ENCODE data around the gene ARHGEF2.
"Not testable (repeated sequence)": the region's sequence is repeated elsewhere in the genome, so short reads cannot be mapped to it uniquely, and the experiment has no call there.

Gene ARHGEF2

DNA sequence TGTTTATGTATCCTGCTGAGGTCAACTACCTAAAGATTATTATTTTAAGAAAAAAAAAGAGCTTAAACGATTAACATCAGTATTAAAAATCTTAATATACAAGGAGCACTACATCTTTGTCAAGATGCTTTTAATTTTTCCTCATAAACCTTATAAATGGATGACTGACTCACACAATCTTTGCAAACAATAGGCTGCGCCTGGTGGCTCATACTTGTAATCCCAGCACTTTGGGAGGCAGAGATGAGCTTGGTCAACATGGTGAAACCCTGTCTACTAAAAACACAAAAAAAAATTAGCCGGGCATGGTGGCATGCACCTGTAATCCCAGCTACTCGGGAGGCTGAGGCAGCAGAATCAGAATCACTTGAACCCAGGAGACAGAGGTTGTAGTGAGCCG lies 45.9 kb downstream of the ARHGEF2 start:
- peak overlapping the region; percentile 93 for H3K4me3 ChIP-seq (ENCODE audit: low read length)
- TF ChIP-seq, protein P1, sequence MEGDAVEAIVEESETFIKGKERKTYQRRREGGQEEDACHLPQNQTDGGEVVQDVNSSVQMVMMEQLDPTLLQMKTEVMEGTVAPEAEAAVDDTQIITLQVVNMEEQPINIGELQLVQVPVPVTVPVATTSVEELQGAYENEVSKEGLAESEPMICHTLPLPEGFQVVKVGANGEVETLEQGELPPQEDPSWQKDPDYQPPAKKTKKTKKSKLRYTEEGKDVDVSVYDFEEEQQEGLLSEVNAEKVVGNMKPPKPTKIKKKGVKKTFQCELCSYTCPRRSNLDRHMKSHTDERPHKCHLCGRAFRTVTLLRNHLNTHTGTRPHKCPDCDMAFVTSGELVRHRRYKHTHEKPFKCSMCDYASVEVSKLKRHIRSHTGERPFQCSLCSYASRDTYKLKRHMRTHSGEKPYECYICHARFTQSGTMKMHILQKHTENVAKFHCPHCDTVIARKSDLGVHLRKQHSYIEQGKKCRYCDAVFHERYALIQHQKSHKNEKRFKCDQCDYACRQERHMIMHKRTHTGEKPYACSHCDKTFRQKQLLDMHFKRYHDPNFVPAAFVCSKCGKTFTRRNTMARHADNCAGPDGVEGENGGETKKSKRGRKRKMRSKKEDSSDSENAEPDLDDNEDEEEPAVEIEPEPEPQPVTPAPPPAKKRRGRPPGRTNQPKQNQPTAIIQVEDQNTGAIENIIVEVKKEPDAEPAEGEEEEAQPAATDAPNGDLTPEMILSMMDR (conservative IDR thresholded peaks at IDR 0.05; ENCODE audit: low read depth, low read length) = no peak
- no peak for DNase-seq (ENCODE audit: low read depth)

DNA sequence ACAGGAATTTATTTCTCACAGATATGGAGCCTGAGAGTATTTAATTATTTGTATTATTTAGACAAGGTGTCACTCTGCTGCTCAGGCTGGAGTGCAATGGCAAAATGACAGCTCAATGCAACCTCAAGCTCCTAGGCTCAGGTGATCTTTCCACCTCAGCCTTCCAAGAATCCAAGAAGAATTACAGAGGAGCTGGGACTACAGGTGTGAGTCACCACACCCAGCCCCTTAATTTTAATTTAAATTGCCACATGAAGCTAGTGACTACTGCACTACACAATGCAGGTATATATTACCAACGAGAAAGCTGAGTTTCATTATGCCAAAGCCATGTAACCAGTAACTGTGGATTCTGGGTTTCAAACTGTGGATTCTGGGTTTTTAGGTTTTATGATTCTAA lies 46.3 kb downstream of the ARHGEF2 start:
- TF ChIP-seq, protein P1 (conservative IDR thresholded peaks at IDR 0.05; ENCODE audit: low read depth, low read length) = no peak
- H3K4me3 ChIP-seq (ENCODE audit: low read length) = peak overlapping the region; percentile 13
- DNase-seq (ENCODE audit: low read depth) = no peak

DNA sequence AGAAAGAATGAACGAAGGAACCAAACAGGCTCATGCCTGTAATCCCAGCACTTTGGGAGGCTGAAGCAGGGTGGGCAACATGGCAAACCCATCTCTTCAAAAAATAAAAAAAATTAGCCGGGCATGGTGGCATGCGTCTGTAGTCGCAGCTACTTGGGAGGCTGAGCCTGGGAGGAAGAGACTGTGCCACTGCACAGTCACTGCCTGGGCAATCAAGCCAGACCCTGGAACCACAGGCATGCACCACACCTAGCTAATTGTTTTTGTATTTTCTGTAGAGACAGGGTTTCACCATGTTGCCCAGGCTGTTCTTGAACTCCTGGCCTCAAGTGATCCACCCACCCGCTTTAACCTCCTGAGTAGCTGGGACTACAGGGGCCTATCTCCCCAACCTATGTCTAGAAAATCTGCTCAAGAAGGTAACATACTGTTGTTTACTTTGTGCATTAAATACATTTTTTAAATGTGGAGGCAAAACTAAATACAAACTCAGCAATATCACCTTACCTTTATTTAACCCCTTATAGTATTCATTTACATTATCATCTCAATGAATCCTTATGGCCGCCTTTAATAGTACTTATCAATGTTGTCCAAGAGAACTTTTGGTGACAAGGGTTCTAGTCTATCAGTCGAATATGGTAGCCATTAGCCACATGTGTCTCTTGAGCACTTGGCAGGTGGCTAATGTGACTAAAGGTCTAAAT lies 46.9 kb downstream of the ARHGEF2 start:
- H3K4me3 ChIP-seq (ENCODE audit: low read length) = peak overlapping the region; percentile 13
- DNase-seq (ENCODE audit: low read depth) = no peak
- TF ChIP-seq, protein P1 (conservative IDR thresholded peaks at IDR 0.05; ENCODE audit: low read depth, low read length) = no peak

DNA sequence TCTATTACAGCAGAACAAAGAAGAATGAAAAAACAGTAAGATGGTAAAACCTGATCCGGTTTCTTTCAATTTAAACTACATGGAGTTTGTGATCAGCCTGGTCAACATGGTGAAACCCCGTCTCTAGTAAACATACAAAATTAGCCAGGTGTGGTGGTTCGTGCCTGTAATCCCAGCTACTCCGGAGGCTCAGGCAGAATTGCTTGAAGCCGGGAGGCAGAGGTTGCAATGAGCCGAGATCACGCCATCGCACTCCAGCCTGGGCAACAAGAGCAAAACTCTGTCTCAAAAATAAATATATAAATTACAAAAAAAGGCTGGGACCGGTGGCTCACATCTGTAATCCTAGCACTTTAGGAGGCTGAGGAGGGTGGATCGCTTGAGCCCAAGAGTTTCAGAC lies 47.6 kb downstream of the ARHGEF2 start:
- not testable (repeated sequence) for DNase-seq (ENCODE audit: low read depth)
- peak overlapping the region; percentile 3 for H3K4me3 ChIP-seq (ENCODE audit: low read length)

DNA sequence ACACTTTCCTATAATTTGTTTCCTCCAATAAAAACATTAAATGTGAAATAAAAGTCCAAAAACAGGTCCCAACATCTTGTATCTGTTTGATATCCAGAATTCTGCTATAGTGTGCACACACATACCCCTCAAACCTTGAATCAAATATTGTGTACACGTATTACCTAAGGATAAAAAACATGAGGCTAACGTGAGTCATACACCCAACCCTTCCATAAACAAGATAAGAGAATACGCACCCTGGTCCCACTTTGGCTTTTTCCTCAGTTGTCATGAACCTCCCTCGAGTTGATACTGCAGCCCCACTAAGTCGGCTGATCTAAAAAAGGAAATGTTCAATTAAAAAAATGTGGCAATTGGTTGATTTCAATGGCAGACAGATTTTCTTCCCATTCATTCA lies 49.3 kb downstream of the ARHGEF2 start:
- H3K4me3 ChIP-seq (ENCODE audit: low read length) = no peak overlapping the region
- no peak for DNase-seq (ENCODE audit: low read depth)
- TF ChIP-seq, protein P1 (conservative IDR thresholded peaks at IDR 0.05; ENCODE audit: low read depth, low read length) = no peak

DNA sequence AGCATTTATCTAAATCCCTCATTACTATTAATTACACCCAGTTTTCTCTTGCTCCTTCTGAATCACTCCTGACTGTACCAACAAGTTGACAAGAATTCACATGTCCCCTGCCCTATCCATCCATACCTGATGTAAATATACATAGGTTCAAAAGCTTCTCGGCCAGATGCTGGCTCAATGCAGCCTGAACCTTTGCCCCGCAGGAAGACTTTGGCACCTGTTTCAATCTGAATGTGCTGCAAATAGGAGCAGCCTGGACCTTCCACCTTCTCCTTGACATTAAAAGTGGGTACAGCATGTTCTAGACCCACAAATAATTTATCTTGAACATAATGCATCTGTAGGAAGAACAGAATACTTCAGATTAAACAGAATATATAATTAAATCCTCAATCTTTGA lies 52.8 kb downstream of the ARHGEF2 start:
- H3K4me3 ChIP-seq (ENCODE audit: low read length) = no peak overlapping the region
- TF ChIP-seq, protein P1 (conservative IDR thresholded peaks at IDR 0.05; ENCODE audit: low read depth, low read length) = no peak
- no peak for DNase-seq (ENCODE audit: low read depth)

DNA sequence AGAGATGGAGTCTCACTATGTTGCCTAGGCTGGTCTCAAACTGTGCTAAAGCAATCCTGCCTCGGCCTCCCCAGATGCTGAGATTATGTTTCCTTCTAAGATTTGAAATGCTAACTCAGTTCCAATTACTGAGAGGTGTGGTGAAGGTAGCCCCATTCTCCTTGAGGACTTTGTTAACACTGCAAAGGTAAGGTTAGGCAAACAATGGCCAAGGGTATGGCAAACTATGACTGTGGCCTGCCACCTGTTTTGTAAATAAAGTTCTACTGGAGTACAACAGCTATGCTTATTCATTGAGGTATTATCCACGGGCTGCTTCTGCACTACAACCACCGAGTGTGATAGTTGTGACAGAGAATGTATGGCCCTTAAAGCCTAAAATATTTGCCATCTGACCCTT lies 57.6 kb downstream of the ARHGEF2 start:
- no peak overlapping the region for H3K4me3 ChIP-seq (ENCODE audit: low read length)
- TF ChIP-seq, protein P1 (conservative IDR thresholded peaks at IDR 0.05; ENCODE audit: low read depth, low read length) = no peak
- no peak for DNase-seq (ENCODE audit: low read depth)
